A172 (cell line): ENCODE data around the gene RUSC2. TPM values are rescaled to one million over a fixed set of nuclear protein-coding genes. Genes with fewer than 3 reads are reported as not detected.
"Not testable (repeated sequence)": the region's sequence is repeated elsewhere in the genome, so short reads cannot be mapped to it uniquely, and the experiment has no call there.

Source experiments
- DNase-seq: peaks from one replicate; pipeline ENCODE4 v3.0.0-alpha.2; 2015; ENCODE audit warnings: low spot score
- total RNA-seq: library from RNA; depleted of rRNA; stranded (reverse); fragments of >200 nt; shearing (Covaris generic); gene quantifications from 2 replicates; pipeline ENCODE4 v1.2.3, GENCODE V29; 2014; rRNA removed

Gene RUSC2
- total RNA-seq, 1 experiment from 2014 or later, result 18.6 TPM

- DNase-seq, result no peak
Observed at GRCh38 chr9:35521708-35522107, 31.8 kb downstream of the RUSC2 start.

- DNase-seq, result no peak
Observed at GRCh38 chr9:35522187-35522586, 32.3 kb downstream of the RUSC2 start.

DNA sequence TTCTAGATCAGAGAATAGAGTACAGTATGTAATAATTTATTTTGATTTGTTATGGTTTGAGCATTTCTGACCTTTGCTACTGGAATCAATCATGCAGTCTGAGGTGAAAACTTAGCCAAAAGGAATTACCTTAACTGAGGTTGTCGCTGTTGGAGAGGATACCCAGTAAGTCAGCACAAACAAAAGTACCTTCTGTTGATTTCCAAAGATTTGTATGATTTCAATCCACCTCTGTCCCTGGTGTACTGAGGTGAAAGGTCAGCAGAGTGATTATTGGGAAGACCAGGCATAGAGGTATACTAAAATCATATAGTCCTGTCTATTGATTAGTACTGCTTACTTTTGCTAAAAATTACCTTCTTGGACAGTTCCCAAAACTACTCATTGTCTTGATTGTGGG is 32.8 kb downstream of the RUSC2 start:
- DNase-seq, result no peak

GRCh38 chr9:35523556-35523955 is 33.6 kb downstream of the RUSC2 start:
- DNase-seq, result not testable (repeated sequence)

- peak; percentile 42 for DNase-seq
Observed at GRCh38 chr9:35526087-35526801, 36.3 kb downstream of the RUSC2 start.

GRCh38 chr9:35529161-35529823 is 39.4 kb downstream of the RUSC2 start:
- DNase-seq, result no peak

DNA sequence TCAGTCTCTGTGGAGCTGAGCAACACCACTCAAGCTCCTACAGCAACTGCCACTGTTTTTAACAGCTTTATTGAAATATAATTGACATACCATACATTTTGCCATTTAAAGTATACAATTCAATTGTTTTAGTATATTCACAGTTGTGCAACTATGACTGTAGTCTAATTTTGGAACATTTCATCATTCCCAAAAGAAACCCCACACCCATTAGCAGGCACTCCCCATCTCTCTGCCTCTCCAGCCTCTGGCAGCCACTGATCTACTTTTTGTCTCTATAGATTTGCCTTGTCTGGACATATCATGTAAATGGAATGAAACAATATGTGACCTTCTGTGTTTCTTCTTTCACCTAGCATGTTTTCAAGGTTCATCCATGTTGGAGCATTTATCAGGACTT is 43.5 kb downstream of the RUSC2 start:
- no peak for DNase-seq

GRCh38 chr9:35534921-35535320 is 45.0 kb downstream of the RUSC2 start:
- not testable (repeated sequence) for DNase-seq

DNA sequence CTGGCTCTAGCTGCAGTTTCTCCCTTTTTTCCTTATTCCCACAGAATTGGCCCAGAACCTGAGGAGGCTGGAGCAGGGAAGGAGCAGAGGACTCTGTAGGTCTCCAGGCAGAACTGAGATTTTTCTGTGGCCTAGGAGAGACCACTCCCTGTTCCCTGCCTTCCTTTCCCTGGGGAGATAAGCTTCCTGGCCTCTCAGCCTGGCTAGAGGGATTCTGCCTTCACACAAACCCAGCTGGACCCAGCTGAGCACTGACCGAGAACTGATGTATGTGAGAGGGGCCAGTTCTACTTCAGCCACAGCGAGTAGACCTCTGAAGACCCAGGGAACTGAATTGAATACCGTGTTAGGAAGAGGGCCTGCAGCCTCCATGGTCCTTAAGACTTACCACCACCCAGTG is 48.0 kb downstream of the RUSC2 start:
- DNase-seq, result no peak

DNA sequence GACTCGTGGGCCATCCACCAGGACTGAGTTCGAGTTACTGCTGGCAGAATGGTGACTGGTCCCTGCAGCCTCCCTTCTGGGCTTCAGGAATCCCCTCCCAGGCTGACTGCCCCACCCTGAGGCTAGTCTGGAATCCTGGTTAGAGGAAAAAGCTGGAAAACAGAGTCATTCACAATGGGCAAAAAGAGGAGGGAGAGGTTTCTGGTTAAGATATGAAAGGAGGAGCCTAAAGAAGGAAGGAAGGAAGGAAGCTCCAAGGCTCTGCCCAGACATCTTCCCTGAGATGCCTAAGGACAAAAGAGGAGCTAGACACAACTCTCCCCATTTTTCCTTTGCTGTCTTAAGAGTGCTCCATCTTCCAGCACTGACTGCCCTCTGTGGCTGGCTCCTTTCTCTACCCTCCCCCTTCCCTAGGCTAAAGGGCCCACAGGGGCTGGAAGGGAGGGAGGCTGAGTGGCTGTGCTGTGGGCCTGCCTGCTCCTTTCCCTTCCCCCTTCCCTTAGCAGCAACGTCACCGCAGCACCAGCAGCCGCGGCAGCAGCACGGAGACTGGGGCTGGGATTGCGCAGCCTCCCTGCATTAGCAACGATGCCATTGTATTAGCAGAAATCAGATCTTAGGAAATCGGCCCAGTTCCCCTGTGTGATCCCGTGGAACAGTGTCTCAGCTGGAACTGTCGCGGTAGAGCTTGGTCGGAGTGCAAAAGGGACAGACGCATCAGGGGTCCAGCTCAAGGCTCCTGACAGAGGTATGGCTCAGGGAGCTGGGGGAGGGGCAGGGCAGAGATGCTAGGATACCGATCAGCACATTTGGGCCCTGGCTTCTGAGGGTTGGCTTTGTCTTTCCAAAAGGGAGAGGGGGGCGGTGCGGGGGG is 48.7 kb downstream of the RUSC2 start:
- DNase-seq, result peak; percentile 11

Other genes starting within 250 kb of the RUSC2 start
- 11.3 and 15.1 TPM in 2 replicates for gene TESK1, start 115.2 kb downstream of the RUSC2 start, total RNA-seq
- gene CD72, start 128.3 kb downstream of the RUSC2 start, total RNA-seq, result 0.12 and 0.48 TPM in 2 replicates
- gene SIT1, start 160.8 kb downstream of the RUSC2 start, total RNA-seq, result not detected in 2 replicates
- gene RMRP, start 167.9 kb downstream of the RUSC2 start, total RNA-seq, result 1,768 and 6,657 TPM in 2 replicates
- 5.7 and 12.6 TPM in 2 replicates for gene CCDC107, start 168.2 kb downstream of the RUSC2 start, total RNA-seq
- 2.5 and 3.6 TPM in 2 replicates for gene ARHGEF39, start 175.1 kb downstream of the RUSC2 start, total RNA-seq
- gene CA9, start 183.8 kb downstream of the RUSC2 start, total RNA-seq, result not detected in 2 replicates
- 423 and 447 TPM in 2 replicates for gene TPM2, start 199.8 kb downstream of the RUSC2 start, total RNA-seq
- 139 and 155 TPM in 2 replicates for gene TLN1, start 242.1 kb downstream of the RUSC2 start, total RNA-seq
- 76.5 and 103 TPM in 2 replicates for gene CREB3, start 242.6 kb downstream of the RUSC2 start, total RNA-seq